HG03039 (cell line): ENCODE data around the gene LRMDA.

Experiments
- ATAC-seq: cut with Tn5 transposase; IDR thresholded peaks from one replicate; pipeline ENCODE4 v1.9.1; 2021; ENCODE audit warnings: mild to moderate bottlenecking, moderate library complexity; ENCODE audit not compliant: unreplicated experiment

Gene LRMDA

GRCh38 chr10:75801121-75801520 lies 369.7 kb downstream of the LRMDA start:
- ATAC-seq, result no peak

GRCh38 chr10:75801661-75802060 lies 370.2 kb downstream of the LRMDA start:
- no peak for ATAC-seq

DNA sequence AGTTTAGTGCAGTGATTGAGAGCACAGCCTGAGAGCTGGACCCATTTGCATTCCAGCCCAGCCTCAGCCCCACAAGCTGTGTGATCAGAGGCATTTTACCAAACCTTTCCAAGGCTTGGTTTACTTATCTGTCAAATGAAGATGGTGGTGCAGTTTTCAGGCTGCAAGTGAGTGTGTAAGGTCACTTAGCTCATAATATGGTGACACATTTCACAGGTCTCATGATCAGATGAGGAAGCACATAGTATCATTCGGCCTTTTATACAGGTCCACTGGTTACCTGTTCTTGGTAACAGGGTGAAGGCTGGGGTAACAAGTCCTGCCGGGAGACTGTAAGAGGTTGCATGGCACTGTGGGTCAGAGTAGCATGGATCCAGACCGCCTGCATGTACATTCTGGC lies 371.7 kb downstream of the LRMDA start:
- ATAC-seq, result no peak

GRCh38 chr10:75803816-75804552 lies 372.6 kb downstream of the LRMDA start:
- ATAC-seq, result no peak

DNA sequence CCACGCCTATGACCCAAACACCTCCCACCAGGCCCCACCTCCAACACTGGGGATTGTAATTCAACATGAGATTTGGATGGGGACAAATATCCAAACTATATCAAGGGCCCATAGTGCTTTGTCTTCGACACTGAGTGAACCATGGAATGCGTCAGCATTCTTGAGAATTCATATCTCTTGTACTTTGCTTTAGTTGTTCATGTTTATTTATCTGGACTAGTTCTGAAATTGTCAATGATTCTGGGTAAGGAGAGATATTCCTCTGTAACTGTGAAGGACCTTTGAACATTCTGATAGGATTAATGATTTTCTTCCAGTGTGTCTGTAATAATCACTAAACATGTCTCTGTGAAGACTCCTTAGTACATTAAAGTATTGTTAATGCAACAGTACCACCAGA lies 374.8 kb downstream of the LRMDA start:
- ATAC-seq, result no peak

DNA sequence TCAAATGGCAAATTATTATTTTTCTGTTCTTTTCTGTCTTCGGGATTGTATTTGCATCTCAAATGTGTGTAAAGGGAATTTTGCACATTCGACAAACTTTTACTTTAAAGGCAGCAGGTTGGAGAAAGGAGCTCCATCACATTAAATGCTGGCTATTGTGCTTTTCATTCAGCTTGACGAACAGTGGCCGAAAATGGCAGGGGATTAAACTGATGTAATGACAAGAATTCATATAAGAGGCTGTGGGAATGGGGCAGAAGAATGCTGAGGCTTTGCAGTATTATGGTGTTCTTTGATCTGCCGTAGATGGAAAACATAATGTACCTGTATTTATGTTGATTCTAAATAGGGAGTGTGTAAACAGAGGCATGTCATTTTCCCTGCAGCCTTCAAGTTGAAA lies 376.0 kb downstream of the LRMDA start:
- no peak for ATAC-seq

DNA sequence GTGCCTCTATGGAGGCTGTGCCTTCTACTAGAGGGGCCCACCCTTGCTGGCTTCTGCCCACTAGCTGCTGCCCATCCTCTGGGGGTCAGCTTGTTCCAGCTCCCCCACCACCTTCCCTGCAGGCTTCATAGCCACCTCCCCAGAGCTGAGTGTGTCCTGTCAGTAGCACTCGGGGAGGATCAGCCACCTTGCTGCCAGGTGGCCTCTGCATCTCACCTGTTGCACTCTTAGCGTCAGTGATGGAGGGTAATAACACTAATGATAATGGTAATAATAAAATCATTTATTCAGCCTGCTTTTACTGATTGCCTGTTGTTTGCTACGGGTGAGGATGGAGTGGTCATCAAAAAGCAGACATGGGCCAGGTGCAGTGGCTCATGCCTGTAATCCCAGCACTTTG lies 377.6 kb downstream of the LRMDA start:
- ATAC-seq, result no peak

- ATAC-seq, result no peak
These were observed 382.6 kb downstream of the LRMDA start for GRCh38 chr10:75814014-75814413.

DNA sequence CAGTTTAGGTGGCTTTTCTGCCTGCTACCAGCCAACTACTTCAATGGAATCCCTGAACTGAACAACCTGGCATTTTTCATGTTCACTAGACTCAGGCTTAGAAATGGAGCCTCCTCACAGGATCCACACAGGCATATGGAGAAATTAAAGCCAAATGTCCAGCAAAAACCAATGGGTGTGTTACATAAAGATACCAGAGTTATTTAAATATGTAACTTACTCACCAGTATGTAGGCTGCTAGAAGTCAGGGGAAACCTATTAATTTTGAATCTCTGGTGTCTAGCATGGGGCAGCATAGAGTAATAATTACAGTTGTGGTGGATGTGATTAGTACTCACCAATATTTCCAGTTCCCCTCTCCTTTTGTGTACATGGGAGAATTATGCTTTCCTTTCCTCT lies 383.6 kb downstream of the LRMDA start:
- ATAC-seq, result no peak

- ATAC-seq, result no peak
These were observed 385.8 kb downstream of the LRMDA start for GRCh38 chr10:75817198-75817597.

- no peak for ATAC-seq
These were observed 387.1 kb downstream of the LRMDA start for GRCh38 chr10:75818552-75818951.

DNA sequence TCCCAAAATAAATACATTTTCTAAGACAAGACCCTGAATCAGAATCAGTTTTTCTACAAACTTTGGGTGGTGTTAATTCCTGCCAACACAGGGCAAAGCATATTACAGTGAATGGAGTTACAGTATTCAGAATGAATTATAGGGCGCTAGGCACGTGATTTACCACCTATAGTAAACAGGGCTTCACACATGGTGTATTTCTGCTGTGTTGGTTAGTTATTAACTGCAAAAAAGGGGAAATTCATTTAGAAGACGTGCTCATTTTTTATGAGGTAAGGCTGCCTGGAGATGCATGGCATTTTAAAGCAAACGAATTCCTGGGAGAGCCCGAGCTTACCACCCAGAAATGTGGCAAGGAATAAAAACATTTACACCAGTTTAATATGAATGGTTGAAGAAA lies 393.8 kb downstream of the LRMDA start:
- no peak for ATAC-seq

DNA sequence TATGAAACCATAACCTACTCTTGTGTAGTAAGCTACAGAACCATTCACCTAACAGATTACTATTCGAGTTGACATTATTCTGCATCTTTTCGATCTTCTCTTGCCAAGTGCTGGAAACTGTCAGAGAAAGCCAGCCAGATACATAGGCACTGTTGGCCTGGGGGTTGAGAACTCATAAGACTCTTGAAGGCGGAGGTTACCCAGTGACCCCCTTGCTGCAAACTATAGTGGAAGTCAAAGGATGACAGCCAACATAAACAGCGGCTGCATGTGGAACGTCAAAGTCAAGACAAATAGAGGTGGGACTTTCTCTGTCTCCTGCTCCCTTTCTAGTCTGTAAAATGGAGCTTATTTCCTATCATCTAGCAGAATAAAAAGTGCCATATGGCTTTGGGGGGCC lies 394.2 kb downstream of the LRMDA start:
- ATAC-seq, result no peak

- ATAC-seq, result no peak
These were observed 395.4 kb downstream of the LRMDA start for GRCh38 chr10:75826846-75827245.

- ATAC-seq, result no peak
These were observed 396.2 kb downstream of the LRMDA start for GRCh38 chr10:75827587-75828021.

DNA sequence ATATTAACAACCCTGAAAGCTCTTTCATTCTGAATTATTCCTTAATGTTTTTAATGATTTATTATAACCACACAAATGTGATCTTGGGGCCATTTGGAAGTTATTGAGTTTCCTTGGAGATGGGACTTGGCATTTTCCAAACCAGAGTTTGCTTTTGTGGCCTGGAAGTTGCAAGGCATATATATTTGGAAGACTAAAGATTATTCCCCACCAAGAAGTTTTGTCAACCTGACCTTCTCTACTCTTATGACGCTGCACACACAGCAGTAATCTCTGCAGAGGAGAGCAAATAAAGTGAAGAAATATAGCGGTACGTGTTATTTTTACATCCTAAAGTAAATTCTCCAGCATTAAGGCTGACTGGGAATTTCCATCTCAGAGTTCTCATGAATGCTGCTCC lies 397.0 kb downstream of the LRMDA start:
- no peak for ATAC-seq

DNA sequence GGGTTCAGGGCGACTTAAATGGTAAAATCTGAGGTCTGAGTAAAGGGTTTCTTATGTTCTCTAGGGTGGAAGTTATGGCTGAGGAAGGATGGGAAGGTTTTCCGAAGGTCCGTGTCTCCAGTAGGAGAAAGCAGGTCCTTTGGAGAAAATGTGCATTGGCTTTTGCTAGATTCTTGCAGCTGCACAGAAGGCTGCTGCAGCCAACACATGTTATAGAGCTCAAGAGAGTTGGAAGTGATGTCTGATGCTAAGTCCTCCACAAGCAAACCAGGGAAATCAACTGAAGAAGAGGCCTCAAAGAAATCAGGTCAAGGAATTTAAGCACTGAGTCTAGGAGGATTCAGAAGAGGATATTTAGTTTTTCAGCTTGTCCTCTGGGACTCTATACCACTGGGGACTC lies 404.6 kb downstream of the LRMDA start:
- ATAC-seq, result no peak

DNA sequence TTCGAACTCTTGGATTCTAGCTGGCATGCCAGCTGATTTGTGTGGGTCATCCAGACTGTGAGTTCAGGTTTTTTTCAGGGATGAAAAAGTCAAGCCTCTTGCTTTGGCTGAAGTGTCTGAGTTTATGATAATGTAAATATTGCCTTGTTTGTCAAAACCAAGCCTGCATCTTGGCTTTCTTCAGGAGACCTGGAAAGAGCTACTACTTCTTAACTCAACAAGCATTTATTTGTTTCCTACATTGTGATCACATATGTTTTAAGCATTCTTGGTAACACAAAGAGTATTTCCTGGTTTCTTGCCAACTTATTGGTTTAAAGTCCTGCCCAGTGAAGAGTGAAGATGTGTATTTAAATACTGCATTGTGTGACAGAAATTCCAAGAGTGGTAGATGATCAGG lies 407.1 kb downstream of the LRMDA start:
- ATAC-seq, result no peak

- no peak for ATAC-seq
These were observed 407.6 kb downstream of the LRMDA start for GRCh38 chr10:75839020-75839419.

DNA sequence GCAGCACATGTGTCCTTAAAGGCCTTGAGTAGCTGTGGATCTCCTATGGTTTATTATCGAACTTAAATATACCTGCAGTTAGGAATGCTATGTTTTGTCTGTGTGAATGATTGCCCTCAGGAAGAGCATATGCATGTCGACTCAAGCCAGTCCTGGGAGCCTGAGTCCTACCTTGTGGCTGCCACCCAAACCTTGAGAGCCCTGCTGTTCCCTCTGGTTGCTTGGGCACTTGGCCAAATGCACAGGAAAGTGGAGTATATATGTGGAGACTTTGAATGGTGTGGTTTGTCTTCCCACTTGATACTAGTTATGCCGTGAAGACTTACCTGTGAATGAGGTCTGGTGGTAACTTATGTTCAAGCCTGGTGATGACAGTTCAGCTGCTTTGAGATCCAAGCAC lies 409.8 kb downstream of the LRMDA start:
- ATAC-seq, result no peak

- no peak for ATAC-seq
These were observed 413.9 kb downstream of the LRMDA start for GRCh38 chr10:75845176-75845947.

GRCh38 chr10:75847477-75847876 lies 416.1 kb downstream of the LRMDA start:
- ATAC-seq, result no peak
